Brain microvascular endothelial cell (primary cell): Measurements from ENCODE around the gene CKS2.
"Not testable (repeated sequence)": the region's sequence is repeated elsewhere in the genome, so short reads cannot be mapped to it uniquely, and the experiment has no call there.

Source experiments
- DNase-seq: peaks from one replicate; pipeline ENCODE4 v3.0.0-alpha.2; 2020
- H3K27ac ChIP-seq: fragments of 250-450 bp; sonication (Bioruptor Pico); 2 replicates; pipeline ENCODE4 v1.5.1; 2020; ENCODE audit warnings: mild to moderate bottlenecking, moderate library complexity
- H3K27me3 ChIP-seq: fragments of 250-450 bp; sonication (Bioruptor Pico); replicated peaks from 2 replicates; pipeline ENCODE4 v1.5.1; 2020; ENCODE audit warnings: mild to moderate bottlenecking
- H3K36me3 ChIP-seq: fragments of 250-450 bp; sonication (Bioruptor Pico); replicated peaks from 2 replicates; pipeline ENCODE4 v1.5.1; 2020; ENCODE audit warnings: mild to moderate bottlenecking
- H3K4me3 ChIP-seq: 2 replicates; pipeline ENCODE4 v1.5.1; 2011; ENCODE audit warnings: low read depth, mild to moderate bottlenecking, control low read depth, low read length, moderate library complexity
- in situ Hi-C: cut with HindIII; loops from 2 replicates; pipeline ENCODE4 v1.10.0; 2017; ENCODE audit warnings: low sequenced_read_pairs, low pct_ligation_motif_present
- TF ChIP-seq, protein P1 (sequence below): IDR thresholded peaks from 2 replicates; pipeline ENCODE4 v1.5.1; 2011; ENCODE audit warnings: low read depth, mild to moderate bottlenecking, moderate library complexity, low read length, control low read depth, inconsistent platforms; ENCODE audit errors: missing control alignments

CKS2 gene

DNA sequence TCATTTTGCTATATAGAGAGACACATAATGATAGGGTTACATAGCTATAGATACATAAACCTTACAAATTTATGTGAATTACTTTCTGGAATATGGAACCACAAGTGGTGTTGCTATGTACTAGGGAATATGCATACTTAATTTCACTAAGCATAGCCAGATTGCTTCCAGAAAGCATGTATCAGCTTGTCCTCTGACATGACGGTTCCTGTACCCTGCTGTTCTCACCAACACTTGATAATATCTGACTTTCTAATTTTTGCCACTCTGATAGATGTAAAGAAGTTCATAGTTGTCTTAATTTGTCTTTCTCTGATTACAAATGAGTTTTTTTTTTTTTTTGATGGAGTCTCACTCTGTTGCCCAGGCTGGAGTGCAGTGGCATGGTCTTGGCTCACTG, 18.0 kb upstream of the CKS2 start:
- no peak for DNase-seq
- in situ Hi-C loops = no loop called here
- Histone ChIP-seq H3K36me3 (no peaks in the 10 kb centered on the region), H3K4me3 (no peak overlapping the region), H3K27me3 (no peaks in the 10 kb centered on the region), H3K27ac (no peak overlapping the region)
- TF ChIP-seq, protein P1, sequence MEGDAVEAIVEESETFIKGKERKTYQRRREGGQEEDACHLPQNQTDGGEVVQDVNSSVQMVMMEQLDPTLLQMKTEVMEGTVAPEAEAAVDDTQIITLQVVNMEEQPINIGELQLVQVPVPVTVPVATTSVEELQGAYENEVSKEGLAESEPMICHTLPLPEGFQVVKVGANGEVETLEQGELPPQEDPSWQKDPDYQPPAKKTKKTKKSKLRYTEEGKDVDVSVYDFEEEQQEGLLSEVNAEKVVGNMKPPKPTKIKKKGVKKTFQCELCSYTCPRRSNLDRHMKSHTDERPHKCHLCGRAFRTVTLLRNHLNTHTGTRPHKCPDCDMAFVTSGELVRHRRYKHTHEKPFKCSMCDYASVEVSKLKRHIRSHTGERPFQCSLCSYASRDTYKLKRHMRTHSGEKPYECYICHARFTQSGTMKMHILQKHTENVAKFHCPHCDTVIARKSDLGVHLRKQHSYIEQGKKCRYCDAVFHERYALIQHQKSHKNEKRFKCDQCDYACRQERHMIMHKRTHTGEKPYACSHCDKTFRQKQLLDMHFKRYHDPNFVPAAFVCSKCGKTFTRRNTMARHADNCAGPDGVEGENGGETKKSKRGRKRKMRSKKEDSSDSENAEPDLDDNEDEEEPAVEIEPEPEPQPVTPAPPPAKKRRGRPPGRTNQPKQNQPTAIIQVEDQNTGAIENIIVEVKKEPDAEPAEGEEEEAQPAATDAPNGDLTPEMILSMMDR = no peak

- TF ChIP-seq, protein P1 = no peak
- DNase-seq = no peak
- H3K27me3 ChIP-seq = no peaks in the 10 kb centered on the region
- H3K36me3 ChIP-seq = no peaks in the 10 kb centered on the region
- no peak overlapping the region for H3K27ac ChIP-seq
- in situ Hi-C loops = no loop called here
- no peak overlapping the region for H3K4me3 ChIP-seq
Observed at GRCh38 chr9:89295400-89295799, 15.6 kb upstream of the CKS2 start.

DNA sequence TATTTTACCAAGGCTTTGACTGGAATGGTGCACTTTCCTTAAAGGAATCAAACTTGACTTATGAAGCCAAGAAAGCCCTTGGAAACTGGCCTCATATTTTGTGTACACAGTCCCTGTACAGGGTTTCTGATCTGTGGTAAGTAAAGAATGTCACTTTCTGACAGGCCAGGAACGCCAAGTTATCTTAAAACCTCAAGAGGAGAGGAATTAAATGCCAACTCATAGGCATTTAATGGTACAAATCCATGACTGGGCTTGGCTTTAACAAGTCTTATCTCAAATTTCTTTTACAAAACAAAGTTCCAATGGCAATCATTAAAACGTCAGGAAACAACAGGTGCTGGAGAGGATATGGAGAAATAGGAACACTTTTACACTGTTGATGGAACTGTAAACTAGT, 9.0 kb upstream of the CKS2 start:
- H3K4me3 ChIP-seq, H3K27ac ChIP-seq, DNase-seq, H3K36me3 ChIP-seq, H3K27me3 ChIP-seq, in situ Hi-C loops: not testable (repeated sequence)

GRCh38 chr9:89304020-89304833, 6.8 kb upstream of the CKS2 start:
- TF ChIP-seq, protein P1 = no peak
- in situ Hi-C loops = no loop called here
- no peaks in the 10 kb centered on the region for H3K36me3 ChIP-seq
- H3K4me3 ChIP-seq = no peak overlapping the region
- no peak overlapping the region for H3K27ac ChIP-seq
- no peaks in the 10 kb centered on the region for H3K27me3 ChIP-seq
- DNase-seq = no peak

DNA sequence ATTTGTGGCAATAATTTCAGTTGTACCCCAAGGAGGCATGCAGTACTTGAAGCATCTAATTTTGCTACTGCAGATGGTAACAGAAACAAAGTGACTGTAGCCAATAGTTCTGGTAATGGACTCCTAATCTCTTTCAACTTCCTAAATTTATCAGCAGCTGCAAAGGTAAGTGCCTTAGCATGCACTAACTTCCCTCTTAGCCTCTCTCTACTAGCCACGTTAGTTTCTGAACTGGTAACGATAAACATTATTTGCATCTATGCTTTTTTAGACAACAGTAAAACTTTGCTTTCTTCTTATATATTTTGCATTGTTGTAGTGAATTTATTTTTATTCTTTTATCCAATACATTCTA, 6.2 kb upstream of the CKS2 start:
- no peaks in the 10 kb centered on the region for H3K27me3 ChIP-seq
- in situ Hi-C loops = no loop called here
- TF ChIP-seq, protein P1 = no peak
- H3K27ac ChIP-seq = no peak overlapping the region
- no peak overlapping the region for H3K4me3 ChIP-seq
- DNase-seq = no peak
- H3K36me3 ChIP-seq = no peaks in the 10 kb centered on the region

DNA sequence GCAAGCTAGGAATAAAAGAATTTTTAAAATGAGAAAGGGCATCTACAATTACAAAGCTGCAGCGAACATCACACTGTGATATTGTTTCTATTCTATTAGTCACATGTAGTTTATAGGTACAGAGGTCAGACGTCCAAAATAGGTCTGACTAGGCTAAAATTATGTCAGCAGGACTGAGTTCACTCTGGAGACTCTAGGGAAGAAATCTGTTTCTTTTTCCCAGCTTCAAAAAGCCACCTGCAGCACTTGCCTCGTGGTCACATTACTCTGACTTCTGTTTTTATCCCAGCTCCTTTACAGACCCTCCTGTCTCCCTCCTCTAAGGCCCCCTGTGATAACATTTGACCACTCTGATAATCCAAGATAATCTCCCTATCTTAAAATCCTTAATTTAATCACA, 5.1 kb upstream of the CKS2 start:
- Histone ChIP-seq H3K36me3 (no peaks in the 10 kb centered on the region), H3K27ac (no peak overlapping the region), H3K27me3 (no peaks in the 10 kb centered on the region), H3K4me3 (no peak overlapping the region)
- in situ Hi-C loops = no loop called here
- TF ChIP-seq, protein P1 = no peak
- no peak for DNase-seq
